Dendritic cell treated with granulocyte-macrophage colony-stimulating factor and Interleukin-4, amounts not matched to agents 40 ng/mL and 50 ng/mL, for 4 days (primary cell): ENCODE measurements around the gene MPIG6B.

Experiments used
- H3K27ac Mint-ChIP-seq: one replicate; pipeline ENCODE4 v1.8.0; 2022; ENCODE audit warnings: mild to moderate bottlenecking, mixed read lengths
- H3K27me3 Mint-ChIP-seq: one replicate; pipeline ENCODE4 v1.8.0; 2022; ENCODE audit warnings: mild to moderate bottlenecking, mixed read lengths
- H3K36me3 Mint-ChIP-seq: one replicate; pipeline ENCODE4 v1.8.0; 2022; ENCODE audit warnings: low read depth, mixed read lengths
- H3K4me1 Mint-ChIP-seq: one replicate; pipeline ENCODE4 v1.8.0; 2022; ENCODE audit warnings: low read depth, mixed read lengths
- H3K4me3 Mint-ChIP-seq: one replicate; pipeline ENCODE4 v1.8.0; 2022; ENCODE audit warnings: mild to moderate bottlenecking, moderate library complexity, mixed read lengths
- H3K9me3 Mint-ChIP-seq: one replicate; pipeline ENCODE4 v1.8.0; 2022; ENCODE audit warnings: mixed read lengths
- intact Hi-C: fragments of 100-400 bp; cut with micrococcal nuclease; formaldehyde crosslinking; loops from one replicate; pipeline ENCODE4 v1.15.0; 2022

MPIG6B gene

DNA sequence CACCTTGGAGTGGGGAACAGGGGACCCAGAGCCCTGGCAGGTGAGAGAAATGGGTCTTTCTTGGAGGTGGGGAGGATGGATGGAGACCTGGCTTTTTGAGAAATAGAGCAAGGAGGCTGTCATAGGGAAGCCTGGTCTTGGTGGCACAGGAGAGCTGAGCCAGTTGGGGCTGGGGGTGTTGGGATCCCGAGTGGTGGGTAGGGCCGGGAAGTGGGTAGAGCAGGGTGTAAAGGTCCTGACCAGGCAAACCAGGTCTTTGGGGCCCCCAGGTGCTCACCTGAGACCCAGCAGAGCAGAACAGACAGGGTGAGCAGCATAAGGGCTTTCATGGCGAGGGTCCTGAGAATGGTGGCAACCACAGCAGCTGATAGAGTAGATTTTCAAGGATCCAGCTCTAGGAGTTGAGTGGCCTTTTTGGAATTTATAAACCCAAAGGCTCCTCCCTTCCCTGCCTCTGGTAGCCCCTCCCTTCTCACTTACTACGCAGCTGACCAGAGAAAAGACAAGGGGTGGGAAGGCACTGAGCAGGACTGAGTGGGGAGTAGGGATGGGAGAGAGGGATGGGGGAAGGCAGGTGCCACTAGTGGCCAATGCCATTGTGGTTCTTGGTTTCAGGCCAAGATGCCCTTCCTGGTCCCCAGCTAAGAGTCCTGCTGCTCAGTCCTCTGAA lies 1.7 kb upstream of the MPIG6B start, which contains the start of gene LY6G6C:
Gene LY6G6C, minus strand, starts transcription at position 396 of the 670 bp plus-strand sequence. Its CDS starts 67 bp downstream, at position 329.
- H3K27me3 Mint-ChIP-seq: peaks cover 21% of the 10 kb centered on the region
- peaks cover 27% of the 10 kb centered on the region for H3K36me3 Mint-ChIP-seq
- no peaks in the 10 kb centered on the region for H3K9me3 Mint-ChIP-seq
- no peak within 1 kb of the TSS for H3K4me3 Mint-ChIP-seq
- H3K4me1 Mint-ChIP-seq: peaks cover 42% of the 10 kb centered on the region
- peak within 1 kb of the TSS; percentile 40 for H3K27ac Mint-ChIP-seq
- intact Hi-C loops: no loop called here

DNA sequence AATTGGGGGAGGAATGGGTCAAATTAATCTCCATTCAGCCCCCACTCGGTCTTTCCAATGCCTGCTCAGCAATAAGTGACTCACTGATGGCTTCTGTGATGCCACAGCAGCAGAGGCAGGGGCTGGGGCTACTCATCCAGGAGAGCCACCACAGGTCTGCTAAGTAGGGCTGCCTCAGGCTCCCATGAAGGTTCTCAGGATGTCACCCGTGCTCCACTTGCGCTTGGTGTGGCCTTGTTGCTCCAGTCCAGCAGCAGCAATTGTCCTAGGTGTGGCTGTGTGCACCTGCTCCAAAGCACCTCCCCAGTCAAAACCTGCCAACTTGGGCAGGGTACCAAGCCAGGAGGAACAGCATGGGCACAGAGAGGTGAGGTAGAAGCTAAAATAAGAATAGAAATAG lies 1.0 kb upstream of the MPIG6B start:
- H3K27ac Mint-ChIP-seq: no peak overlapping the region
- peaks cover 48% of the 10 kb centered on the region for H3K4me1 Mint-ChIP-seq
- peaks cover 21% of the 10 kb centered on the region for H3K27me3 Mint-ChIP-seq
- no peaks in the 10 kb centered on the region for H3K9me3 Mint-ChIP-seq
- intact Hi-C loops: no loop called here
- no peak overlapping the region for H3K4me3 Mint-ChIP-seq
- peaks cover 34% of the 10 kb centered on the region for H3K36me3 Mint-ChIP-seq

DNA sequence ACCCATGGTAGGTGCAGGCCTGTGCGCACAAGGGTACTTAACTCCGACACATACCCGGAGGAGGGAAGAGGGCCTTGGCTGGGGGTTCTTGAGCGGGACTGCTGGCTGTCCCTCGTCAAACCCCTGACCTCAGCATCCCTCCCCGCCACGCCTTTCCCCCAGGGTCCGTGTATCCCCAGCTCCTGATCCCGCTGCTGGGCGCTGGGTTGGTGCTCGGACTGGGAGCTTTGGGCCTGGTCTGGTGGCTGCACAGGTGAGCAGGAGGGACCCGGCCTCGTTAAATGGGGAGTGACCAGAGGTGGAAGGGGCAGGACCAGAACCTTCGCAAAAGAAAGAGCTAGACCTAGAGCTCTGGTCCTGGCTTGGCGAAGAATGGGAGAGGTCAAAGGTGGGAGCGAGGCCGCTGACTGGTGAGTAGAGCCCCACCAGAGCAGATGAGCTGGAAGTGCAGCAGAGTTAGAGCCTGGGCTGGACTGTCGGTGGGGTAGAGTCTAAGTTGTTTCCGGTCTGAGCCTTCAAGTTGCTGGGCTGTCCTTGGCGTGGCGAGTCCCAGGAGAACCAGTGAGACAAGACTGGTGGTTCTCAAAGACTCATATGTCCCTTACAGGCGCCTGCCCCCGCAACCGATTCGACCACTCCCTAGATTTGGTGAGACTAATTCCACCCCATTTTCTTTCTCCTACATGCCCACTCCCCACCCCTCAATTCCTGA lies 963 bp downstream of the MPIG6B start:
- no peak overlapping the region for H3K4me3 Mint-ChIP-seq
- no peaks in the 10 kb centered on the region for H3K9me3 Mint-ChIP-seq
- H3K4me1 Mint-ChIP-seq: peaks cover 68% of the 10 kb centered on the region
- intact Hi-C loops: no loop called here
- H3K27ac Mint-ChIP-seq: peak overlapping the region; percentile 99
- peaks cover 54% of the 10 kb centered on the region for H3K36me3 Mint-ChIP-seq
- H3K27me3 Mint-ChIP-seq: peaks cover 21% of the 10 kb centered on the region

DNA sequence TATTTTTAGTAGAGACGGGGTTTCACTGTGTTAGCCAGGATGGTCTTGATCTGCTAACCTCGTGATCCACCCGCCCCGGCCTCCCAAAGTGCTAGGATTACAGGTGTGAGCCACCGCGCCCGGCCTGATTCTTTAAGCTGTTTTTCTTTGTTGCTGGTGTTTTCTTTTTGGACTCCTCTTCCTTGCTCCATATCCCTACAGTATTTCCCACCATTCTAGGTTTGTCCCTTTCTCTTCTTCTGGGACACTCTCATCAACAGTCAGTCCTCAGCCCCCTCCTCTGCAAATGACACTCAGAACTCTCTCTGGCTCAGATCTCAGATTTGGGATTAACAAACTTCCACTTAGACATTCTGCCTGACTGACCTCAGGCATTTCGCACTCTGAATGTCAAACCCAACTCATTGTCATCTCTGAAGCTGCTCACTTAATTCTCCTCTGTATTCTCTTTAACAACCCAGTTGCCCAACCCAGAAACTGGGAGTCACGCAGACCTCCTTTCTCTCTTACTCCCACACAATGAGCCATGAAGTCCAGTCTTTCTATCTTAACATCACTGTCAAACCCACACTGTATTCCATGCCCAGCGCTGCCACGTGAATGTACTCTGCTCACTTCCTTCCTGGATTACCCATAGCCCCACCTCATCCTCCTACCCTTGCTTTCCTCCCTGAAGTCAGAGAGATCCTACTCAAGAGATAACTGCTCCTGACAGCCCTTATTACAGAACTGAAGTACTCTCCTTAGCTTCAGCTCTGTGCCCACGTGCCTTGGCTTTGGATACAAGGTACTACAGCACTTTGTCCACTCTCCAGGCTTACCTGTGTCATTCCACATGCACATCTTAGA lies 2.6 kb downstream of the MPIG6B start:
- Mint-ChIP-seq H3K4me1 (peaks cover 80% of the 10 kb centered on the region), H3K4me3 (peak overlapping the region; percentile 99), H3K27me3 (peaks cover 21% of the 10 kb centered on the region), H3K36me3 (peaks cover 70% of the 10 kb centered on the region), H3K27ac (peak overlapping the region; percentile 99), H3K9me3 (no peaks in the 10 kb centered on the region)
- intact Hi-C loops: loop anchor here (5.0 kb wide), 1 partner anchor 107 kb away; no protein-coding TSS in a partner anchor

DNA sequence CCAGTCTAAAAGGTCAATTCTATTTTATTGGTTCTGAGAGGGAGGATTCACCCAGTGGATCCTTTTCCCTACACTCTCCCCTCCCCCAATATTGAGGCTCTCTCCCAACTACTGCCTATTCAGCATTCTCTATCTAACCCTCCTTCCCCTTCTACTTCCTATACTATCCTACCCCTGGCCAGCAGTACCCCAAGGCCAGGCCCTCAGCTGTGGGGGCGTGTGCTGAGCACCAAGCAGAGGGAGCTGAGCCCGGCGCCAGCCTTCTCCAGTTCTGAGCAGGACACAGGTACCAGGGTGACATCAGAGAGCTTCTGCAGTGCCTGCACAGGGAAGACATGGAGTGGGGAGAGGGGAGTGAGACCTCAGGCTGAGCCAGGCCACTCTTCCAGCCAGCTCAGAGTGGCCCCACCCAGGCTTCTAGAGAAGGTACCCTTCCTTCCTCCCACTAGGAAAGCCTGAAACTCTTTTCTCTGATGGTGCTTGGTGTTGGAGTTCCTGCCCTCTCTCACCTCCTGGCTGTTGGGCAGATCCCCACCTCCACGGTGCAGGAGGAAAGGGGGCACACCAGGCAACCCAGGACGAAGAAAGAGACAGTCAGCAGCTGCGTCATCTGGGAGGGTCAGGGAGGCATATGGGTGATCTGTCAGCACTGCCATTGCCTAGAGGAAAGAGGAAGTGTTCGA lies 4.0 kb downstream of the MPIG6B start:
- H3K27ac Mint-ChIP-seq: peak overlapping the region; percentile 99
- intact Hi-C loops: loop anchor here (1.0 to 5.0 kb wide), 2 partner anchors 47 to 105 kb away; no protein-coding TSS in a partner anchor
- peaks cover 87% of the 10 kb centered on the region for H3K4me1 Mint-ChIP-seq
- H3K36me3 Mint-ChIP-seq: peaks cover 84% of the 10 kb centered on the region
- H3K9me3 Mint-ChIP-seq: no peaks in the 10 kb centered on the region
- H3K27me3 Mint-ChIP-seq: peaks cover 14% of the 10 kb centered on the region
- peak overlapping the region; percentile 99 for H3K4me3 Mint-ChIP-seq

DNA sequence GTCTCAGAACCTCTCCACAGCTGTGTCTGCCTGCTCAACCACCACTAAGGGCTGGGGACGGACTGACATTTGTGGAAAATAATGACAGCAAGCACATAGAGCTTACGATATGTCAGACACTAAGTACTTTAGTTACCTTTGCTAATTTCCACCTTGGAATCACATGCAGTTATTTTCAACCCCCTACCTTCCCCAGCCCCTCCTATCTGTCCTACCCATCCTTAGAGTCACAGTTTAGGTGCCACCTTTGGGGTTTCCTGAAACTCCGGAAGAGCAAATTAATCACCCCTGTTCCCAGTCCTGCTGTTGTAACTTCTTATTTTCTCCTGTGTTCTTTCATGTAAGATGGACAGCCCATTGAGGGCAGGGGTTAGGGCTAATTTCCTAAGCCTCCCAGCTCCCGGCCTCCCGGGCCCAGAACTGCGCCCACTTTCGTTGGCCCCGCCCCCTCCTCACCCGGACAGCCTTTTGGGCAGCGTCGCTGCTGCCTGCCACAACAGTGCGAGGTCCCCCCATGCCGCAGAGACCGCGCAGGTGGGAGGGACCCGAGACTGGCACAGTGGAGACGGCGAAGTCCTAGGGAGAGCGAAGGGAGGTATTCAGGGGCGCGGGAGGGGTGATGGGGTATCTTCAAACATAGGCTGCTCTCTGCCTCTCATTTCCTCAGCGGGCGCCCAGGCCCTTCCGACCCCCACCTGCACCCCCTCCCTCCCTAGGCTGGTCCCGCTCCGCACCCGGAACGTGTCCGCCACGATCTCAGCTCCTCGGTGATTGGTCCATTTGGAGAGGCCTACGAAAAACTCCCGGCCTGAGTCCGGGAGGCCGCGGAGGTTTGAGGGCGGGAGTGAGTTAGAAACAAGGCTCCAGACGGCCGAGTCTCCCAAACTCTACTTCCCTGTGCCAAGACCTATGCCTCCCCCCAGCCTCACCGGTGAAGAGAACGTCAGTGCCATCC lies 4.8 kb downstream of the MPIG6B start:
- H3K36me3 Mint-ChIP-seq: peaks cover 93% of the 10 kb centered on the region
- peaks cover 91% of the 10 kb centered on the region for H3K4me1 Mint-ChIP-seq
- intact Hi-C loops: loop anchor here (1.0 to 5.0 kb wide), 3 partner anchors 41 to 104 kb away; no protein-coding TSS in a partner anchor
- peaks cover 14% of the 10 kb centered on the region for H3K27me3 Mint-ChIP-seq
- no peaks in the 10 kb centered on the region for H3K9me3 Mint-ChIP-seq
- H3K27ac Mint-ChIP-seq: peak overlapping the region; percentile 99
- H3K4me3 Mint-ChIP-seq: peak overlapping the region; percentile 99

DNA sequence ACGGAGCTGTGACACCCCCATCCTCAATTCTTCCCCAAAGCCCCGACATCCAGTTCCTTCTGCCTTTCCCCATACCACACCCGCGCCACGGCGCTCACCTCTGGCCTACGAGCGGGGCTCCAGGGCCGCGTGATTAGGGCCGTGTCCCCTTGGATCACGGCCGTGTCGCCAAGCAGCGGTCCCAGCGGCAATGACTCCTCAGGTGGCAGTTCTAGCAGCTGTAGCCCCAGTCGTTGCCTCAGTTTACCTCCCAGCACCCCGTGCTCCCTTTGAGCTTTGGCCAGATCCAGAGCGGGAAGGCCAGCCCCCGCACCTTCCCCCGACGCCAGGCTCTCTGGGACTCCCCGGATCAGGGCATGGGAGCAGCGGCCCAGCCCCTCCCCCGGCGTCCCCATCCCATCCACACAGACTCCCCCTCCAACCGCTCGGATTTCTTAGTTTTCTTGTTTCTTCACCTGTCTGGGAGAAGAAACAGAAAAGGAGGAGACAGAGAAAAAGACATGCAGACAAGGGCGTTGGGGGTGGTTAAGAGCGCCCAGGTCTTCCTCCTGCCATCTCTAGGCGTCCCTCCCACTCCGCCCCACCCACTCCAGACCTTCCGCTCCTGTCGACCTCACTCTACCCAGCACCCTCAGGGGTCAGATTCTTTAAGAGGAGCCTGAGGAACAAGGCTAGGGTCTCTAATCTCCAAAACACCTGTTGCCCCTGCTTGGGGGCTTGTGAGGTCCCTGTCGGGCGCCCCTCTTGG lies 5.8 kb downstream of the MPIG6B start, which contains the start of gene DDAH2:
Gene DDAH2, minus strand, starts transcription at position 533 of the 748 bp plus-strand sequence. Its CDS starts 138 bp downstream, at position 395.
- H3K4me3 Mint-ChIP-seq: peak within 1 kb of the TSS; percentile 99
- H3K9me3 Mint-ChIP-seq: no peaks in the 10 kb centered on the region
- H3K27ac Mint-ChIP-seq: peak within 1 kb of the TSS; percentile 99
- peaks cover 100% of the 10 kb centered on the region for H3K36me3 Mint-ChIP-seq
- H3K4me1 Mint-ChIP-seq: peaks cover 91% of the 10 kb centered on the region
- H3K27me3 Mint-ChIP-seq: peaks cover 6% of the 10 kb centered on the region
- intact Hi-C loops: loop anchor here (1.0 to 5.0 kb wide), 3 partner anchors 26 to 103 kb away; partner anchors contain the start of gene ABHD16A

DNA sequence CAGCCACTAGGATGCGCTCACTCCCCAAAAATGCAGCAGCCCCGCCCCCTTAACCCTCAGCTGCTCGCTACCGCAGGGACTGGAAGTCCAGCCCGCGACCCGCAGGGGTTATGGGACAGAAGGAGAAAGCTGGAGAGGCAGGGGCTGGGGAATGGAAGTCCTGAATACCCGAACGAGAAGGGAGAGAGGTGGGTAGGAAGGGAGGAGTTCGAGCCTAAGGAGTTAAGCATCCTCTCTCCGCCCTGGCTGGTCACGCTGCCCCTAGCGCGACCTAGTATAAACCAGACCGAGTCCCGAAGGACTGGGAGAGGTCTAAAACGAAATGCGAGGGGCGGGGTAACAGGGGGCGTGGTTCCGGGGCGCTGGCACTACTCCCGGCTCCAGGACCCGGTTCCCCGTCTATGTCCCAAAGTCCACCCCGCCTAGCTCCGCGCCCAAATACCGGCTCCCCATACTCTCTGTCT lies 6.4 kb downstream of the MPIG6B start:
- peaks cover 100% of the 10 kb centered on the region for H3K36me3 Mint-ChIP-seq
- intact Hi-C loops: loop anchor here (1.0 to 5.0 kb wide), 3 partner anchors 26 to 103 kb away; partner anchors contain the start of gene ABHD16A
- H3K9me3 Mint-ChIP-seq: no peaks in the 10 kb centered on the region
- peaks cover 3% of the 10 kb centered on the region for H3K27me3 Mint-ChIP-seq
- peak overlapping the region; percentile 99 for H3K27ac Mint-ChIP-seq
- peak overlapping the region; percentile 99 for H3K4me3 Mint-ChIP-seq
- peaks cover 91% of the 10 kb centered on the region for H3K4me1 Mint-ChIP-seq

DNA sequence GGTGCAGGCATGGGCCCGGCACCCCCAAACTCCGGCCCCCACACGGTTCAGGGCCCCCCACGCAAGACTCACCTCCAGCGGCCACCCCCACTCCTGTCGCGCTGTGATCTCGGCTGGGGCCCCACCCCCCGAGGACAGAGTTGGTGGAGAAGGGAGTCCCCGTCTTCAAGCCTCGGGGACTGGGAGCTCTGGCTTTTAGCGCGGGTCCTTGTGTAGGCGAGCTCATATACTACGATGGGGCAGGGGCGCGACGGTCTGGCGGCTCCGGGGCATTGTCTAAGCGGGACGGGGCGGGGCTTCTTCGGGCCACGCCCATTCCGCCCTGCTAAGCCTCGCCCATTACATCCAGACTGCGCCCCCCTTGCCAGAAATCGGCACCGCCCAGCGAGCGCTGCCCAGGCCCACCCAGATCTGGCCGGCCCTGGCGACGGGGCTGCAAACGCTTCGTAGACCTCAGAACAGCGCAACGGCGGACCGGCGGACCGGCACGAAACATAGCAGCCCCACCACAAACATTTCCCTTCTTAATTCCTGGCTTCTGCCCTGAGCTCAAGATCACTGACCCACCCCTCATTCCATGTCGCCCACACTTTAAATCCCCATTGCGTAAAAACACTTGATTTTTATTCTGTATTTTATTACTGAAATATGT lies 6.9 kb downstream of the MPIG6B start:
- intact Hi-C loops: loop anchor here (1.0 to 5.0 kb wide), 3 partner anchors 27 to 102 kb away; partner anchors contain the start of gene ABHD16A
- Mint-ChIP-seq H3K9me3 (no peaks in the 10 kb centered on the region), H3K4me1 (peaks cover 88% of the 10 kb centered on the region), H3K36me3 (peaks cover 100% of the 10 kb centered on the region), H3K27me3 (peaks cover under 1% of the 10 kb centered on the region), H3K27ac (peak overlapping the region; percentile 99), H3K4me3 (peak overlapping the region; percentile 99)

DNA sequence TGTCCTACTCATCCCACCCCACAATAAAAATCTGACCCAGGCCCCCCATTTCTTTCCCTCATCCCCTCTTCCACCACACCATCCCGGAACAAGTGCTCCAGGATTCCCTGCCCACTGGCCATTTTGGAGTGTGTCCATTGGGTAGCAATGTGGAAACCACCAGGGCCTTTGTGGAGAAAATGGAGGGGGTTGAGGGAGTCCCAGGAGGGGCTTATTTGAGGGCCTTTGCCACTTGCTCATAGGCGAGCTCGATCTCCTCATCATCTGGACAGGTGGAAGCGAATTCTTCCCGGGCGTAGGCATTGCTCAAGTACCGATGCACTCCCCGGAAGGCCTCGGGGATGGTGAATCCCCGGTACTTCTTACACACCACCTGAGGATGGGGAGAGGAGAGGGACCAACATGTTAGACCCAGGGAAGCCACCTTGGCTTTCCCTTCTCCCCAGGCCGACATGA lies 7.5 kb downstream of the MPIG6B start:
- H3K9me3 Mint-ChIP-seq: no peaks in the 10 kb centered on the region
- H3K27ac Mint-ChIP-seq: peak overlapping the region; percentile 99
- H3K36me3 Mint-ChIP-seq: peaks cover 100% of the 10 kb centered on the region
- H3K4me1 Mint-ChIP-seq: peaks cover 82% of the 10 kb centered on the region
- H3K4me3 Mint-ChIP-seq: peak overlapping the region; percentile 99
- no peaks in the 10 kb centered on the region for H3K27me3 Mint-ChIP-seq
- intact Hi-C loops: no loop called here

DNA sequence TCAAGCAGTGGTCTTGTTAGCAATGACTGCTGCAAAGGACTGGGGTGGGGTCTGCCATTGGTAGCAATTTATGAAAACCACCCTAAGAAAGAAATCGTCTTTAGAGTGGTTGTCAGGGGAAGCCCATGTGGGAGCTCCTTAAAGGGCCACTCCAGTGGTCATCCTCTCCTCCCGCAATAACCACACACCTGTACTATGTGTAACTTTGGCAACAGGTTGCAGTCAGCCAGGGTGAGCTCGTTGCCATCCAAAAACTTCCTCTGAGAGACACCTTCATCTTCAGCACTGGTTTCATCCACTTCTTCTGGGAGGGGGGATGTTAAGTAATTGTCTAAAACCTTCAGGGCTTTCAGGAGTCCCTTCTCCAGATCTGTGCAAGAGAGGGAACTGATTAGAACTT lies 8.9 kb downstream of the MPIG6B start:
- Mint-ChIP-seq H3K4me1 (peaks cover 75% of the 10 kb centered on the region), H3K4me3 (no peak overlapping the region), H3K36me3 (peaks cover 98% of the 10 kb centered on the region), H3K9me3 (no peaks in the 10 kb centered on the region), H3K27ac (peak overlapping the region; percentile 99), H3K27me3 (no peaks in the 10 kb centered on the region)
- intact Hi-C loops: no loop called here
